CD4-positive, alpha-beta T cell treated with Interleukin-6 at 100 ng/mL for 8 hours (primary cell): Measurements from ENCODE around the gene TCAIM.

Experiments
- DNase-seq: peaks from one replicate; pipeline ENCODE4 v3.0.0-alpha.2; 2020; ENCODE audit warnings: mixed read lengths, low spot score

The TCAIM gene

GRCh38 chr3:44338010-44338827, at the start of gene TCAIM:
TSS of gene TCAIM (plus strand) at chr3:44338766. CDS start at chr3:44354783, 16,017 bp downstream.
- peak; percentile 99 for DNase-seq

DNA sequence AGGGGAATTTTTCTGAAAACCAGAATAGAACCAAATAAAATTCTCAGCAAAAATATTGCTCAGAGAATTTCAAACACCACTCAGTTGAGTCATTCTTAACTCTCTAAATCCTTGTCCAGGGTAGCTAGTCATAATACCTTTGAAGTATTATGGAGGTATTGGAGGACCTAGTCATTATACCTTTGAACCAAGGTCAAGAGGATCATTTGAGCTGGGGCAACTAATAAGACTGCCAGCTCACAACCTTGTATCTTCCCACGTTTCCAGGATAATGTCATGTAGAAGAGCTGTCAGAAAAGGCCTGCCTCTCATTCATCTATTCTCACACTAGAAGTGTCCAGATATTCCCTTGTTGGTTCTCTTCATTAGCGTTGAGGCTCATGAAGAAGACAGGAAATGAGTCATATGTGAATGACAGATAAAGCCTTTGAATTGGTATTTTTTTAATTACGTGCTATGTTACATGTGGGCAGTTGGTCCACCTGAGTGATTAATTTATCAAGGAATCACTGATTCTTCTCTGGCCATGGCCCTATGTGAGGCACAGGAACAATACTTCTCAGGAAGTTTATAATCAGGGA, 48.6 kb upstream of the TCAIM start:
- DNase-seq = no peak

DNA sequence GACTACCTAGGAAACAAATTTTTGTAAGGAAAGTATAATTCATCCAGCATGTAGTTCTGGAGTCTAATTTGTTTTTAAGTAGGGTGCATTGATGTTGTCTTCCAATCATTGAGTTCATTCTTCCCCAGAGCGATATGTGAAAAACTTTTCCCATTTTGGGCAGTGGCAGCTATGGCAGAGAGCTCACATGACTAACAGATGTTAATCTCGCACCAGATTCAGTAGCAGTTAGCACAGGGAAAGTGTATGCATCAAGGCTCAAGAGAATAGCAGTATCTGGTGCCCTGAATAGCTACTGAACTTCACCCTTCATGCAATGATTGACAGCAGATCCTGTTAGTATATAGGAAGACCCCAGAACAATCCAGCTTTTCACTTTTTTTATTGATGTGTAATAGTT, 46.3 kb upstream of the TCAIM start:
- DNase-seq = no peak

GRCh38 chr3:44292947-44293346, 45.6 kb upstream of the TCAIM start:
- DNase-seq = no peak

GRCh38 chr3:44297255-44297654, 41.3 kb upstream of the TCAIM start:
- no peak for DNase-seq

DNA sequence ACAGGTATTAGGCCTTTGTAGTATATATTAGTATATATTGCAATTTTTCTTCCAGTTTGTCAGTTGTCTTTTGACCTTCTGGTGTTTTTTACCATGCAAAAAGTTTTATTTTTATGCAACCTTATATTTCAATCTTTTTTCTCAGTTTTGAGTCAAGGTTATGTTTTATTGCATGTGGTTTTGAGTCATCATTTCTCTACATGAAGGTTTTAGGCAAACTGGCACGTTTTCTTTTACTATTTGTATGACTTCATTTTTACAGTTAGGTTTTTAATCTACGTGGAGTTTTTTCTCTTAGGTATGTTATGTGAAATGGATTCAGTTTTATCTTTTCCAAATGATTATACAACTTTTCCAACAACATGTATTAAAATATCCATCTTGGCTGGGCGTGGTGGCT, 36.8 kb upstream of the TCAIM start:
- no peak for DNase-seq

DNA sequence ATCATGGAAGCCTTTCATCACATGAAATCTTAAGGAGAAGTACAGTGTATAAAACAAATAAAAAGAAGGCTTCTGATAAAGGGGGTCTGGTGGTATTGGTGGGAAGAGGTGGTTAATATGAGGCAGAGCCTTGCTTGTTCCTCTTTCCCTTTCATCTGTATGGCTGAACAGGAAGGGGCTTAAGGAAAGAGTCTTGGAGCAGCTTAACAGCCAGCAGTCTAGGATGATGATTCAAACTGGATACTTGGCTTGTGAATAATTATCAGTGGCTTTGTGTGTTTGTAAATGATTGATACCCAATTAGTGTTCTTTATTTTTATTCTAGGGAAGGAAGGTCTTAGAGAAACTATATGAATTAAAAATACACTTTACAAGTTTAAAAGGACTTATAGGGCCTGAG, 29.1 kb upstream of the TCAIM start:
- no peak for DNase-seq

GRCh38 chr3:44318891-44319311, 19.7 kb upstream of the TCAIM start:
- no peak for DNase-seq

GRCh38 chr3:44321335-44321734, 17.2 kb upstream of the TCAIM start:
- DNase-seq = no peak

DNA sequence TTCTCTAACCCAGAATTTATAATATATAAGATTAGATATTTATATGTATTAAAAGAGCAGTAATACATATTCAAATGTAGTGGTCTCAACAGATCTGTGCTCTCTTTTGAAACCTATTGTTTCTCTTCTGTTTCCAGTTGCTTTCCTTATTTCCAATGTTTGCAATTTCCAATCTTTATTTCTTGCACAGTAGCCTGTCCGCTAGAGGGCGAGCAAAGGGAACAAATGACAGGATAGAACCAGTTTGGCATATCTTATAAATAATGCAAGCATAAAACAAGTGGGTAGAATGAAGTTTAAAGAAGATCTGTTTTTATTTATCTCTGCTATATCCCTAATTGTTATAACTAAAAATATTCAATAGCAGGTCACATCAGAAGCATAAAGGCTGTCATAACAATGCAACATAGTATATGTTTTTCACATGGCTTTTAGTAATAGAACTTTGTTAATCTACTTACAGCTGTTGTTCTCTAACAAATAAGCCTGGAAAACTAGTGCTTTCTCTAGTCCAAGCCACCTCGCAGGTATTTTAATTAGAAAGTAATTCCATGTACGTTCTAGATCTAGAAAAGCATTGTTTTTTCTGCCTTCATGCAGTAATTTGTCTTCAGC, 15.1 kb upstream of the TCAIM start:
- peak; percentile 43 for DNase-seq

GRCh38 chr3:44324584-44324983, 14.0 kb upstream of the TCAIM start:
- no peak for DNase-seq

DNA sequence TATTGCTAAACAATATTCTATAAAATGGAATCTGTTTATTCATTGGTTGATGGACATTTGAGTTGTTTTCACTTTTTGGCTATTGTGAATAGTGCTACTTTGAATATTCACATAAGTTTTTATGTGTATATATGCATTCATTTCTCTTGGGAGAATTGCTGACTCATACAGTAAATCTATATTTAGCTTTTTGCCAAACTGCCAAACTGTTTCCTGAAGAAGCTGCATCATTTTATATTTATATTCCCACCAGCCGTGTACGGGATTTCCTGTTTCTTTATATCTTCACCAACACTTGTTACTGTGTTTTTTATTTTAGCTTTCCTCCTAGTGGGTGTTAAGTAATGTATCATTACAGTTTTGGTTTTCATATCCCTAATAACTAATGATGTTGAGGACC, 12.5 kb upstream of the TCAIM start:
- DNase-seq = no peak

- no peak for DNase-seq
Observed at GRCh38 chr3:44326515-44326914, 12.1 kb upstream of the TCAIM start.

- DNase-seq = no peak
Observed at GRCh38 chr3:44329946-44330345, 8.6 kb upstream of the TCAIM start.

GRCh38 chr3:44330444-44330843, 8.1 kb upstream of the TCAIM start:
- no peak for DNase-seq

DNA sequence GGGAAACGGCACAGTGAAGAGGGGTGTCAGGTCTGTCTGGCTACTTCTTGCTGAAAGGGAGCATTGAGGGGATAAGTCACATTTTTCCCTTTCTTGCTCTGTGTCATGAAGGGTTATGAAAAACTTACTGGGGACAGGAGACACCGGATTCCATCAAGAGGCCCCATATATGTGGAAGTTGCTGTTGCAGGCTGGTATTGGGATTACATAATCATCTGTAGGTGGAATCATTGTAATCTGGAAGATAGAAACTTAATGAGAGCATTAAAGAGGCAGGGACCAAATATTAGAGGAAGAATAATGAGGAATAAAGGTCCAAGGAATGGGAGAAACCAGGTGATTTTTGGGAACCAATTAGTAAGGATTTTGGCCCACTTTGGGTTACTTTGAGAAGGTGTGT, 4.2 kb upstream of the TCAIM start:
- no peak for DNase-seq

- DNase-seq = no peak
Observed at GRCh38 chr3:44337248-44337785, 1.2 kb upstream of the TCAIM start.

- no peak for DNase-seq
Observed at GRCh38 chr3:44338828-44339127, 212 bp downstream of the TCAIM start.

DNA sequence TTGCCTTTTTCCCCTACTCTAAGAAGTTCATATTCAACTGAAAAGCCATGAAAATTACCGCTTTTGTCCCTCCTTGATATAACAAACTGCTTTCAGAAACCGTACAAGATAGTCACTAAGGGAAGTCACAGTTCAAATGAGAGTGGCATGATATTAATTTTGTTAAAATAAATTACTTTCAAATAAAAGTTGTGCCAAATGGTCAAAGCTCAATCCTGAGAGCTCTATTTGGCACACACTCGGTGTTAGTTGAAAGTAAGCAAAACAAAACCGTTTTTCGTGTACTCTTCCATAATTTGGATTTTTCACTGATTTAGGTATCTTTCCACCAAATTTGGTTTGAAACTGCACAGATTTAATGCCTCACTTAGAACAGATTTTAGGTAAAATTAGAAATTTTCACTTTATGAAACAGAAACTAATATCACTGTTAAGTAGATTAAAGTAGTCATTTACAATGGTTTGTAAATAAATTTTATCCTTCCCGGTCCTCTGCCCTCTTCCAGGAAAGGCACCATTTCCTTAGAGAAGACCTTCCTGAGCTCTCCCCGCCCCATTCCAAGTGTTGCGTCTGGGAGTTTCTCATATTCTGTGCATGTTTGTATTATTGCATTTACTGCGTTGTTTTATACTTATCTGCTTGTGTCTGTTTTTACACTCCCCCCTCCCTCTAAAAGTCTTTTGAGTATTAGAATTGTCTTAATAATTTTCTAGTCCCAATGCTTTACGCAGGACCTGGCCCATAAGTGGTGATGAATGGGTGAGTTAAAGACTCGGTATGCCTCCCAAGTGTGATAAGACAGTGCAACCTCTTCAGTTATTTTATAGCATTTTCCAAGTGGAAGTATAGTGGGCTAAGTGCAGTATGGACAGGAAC, 853 bp downstream of the TCAIM start:
- DNase-seq = no peak

DNA sequence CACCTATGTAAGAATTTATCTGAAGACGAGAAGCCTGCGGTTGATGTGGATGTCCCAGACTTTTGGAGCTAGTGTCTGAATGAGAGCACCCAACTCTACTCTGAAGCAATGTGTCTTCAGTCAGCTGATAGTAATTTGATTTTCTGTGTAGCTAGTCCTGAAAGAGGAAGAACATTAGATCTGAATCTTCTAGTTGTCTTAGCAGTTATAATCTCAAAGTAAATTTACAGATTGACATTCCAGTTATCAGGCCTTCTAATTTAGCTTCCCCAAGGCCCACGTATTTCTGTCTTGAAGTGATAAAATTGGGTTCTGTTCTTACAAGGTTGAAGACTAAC, 1.5 kb downstream of the TCAIM start:
- no peak for DNase-seq

DNA sequence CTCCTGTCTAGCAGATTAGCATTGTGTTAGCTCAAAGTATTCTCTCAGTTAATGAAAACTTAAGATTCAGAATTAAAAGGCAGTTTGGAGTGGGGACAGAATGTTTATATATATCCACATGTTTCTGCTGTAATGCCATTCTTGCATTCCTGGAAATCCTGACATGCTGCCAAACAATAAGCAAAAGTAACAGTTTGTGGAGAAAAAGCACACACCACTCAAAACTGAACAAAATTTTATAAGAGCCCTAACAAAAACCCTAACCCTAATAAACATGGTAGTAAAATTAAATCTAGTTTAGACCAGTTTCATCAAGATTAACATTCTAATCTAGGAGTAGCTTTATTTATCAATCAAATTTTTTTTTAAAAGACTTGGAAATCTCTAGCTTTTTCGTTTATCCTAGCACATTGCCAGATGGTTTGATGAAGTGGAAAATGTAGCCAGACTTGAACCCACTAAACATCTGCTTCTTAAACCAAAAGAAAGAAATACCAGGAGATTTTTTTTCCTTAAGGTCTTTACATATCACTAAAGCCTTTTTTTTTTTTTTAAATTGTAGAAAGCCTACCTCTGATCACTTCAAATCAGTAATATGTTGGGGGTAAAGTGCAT, 3.7 kb downstream of the TCAIM start:
- DNase-seq = no peak

DNA sequence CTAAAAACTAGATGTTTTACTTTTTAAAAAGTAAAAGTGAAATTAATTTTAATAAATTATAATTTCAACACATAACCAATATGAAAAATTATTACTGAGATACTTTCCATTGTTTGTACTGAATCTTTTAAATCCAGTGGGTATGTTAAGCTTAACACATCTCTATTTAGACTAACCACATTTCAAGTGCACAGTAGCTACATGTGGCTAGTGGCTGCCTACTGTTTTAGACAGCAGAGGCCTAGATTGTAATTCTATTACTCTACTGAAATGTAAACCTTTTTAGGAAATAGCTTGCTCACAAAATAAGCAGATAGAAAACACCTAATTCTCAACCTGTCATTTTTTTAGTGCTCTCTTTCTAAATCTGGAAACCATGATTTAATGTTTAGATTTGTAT, 4.9 kb downstream of the TCAIM start:
- no peak for DNase-seq
